C4-2B (cell line): ENCODE results near the gene PFKP.

Source experiments
- ZFX ChIP-seq: fragments of 450-650 bp; IDR thresholded peaks from 2 replicates; pipeline ENCODE4 v1.6.1; 2017
- TF ChIP-seq, protein P1 (sequence below): fragments of 450-650 bp; conservative IDR thresholded peaks from 2 replicates; pipeline ENCODE4 v1.5.1; 2017; ENCODE audit warnings: mild to moderate bottlenecking

- TF ChIP-seq, protein P1, sequence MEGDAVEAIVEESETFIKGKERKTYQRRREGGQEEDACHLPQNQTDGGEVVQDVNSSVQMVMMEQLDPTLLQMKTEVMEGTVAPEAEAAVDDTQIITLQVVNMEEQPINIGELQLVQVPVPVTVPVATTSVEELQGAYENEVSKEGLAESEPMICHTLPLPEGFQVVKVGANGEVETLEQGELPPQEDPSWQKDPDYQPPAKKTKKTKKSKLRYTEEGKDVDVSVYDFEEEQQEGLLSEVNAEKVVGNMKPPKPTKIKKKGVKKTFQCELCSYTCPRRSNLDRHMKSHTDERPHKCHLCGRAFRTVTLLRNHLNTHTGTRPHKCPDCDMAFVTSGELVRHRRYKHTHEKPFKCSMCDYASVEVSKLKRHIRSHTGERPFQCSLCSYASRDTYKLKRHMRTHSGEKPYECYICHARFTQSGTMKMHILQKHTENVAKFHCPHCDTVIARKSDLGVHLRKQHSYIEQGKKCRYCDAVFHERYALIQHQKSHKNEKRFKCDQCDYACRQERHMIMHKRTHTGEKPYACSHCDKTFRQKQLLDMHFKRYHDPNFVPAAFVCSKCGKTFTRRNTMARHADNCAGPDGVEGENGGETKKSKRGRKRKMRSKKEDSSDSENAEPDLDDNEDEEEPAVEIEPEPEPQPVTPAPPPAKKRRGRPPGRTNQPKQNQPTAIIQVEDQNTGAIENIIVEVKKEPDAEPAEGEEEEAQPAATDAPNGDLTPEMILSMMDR: no peak
- TF ChIP-seq ZFX: no peak
Measured at GRCh38 chr10:3147117-3147820, 79.9 kb downstream of the PFKP start.
